H1 (cell line): ENCODE data around the gene HS6ST3. TPM values are rescaled to one million over a fixed set of nuclear protein-coding genes. Genes with fewer than 3 reads are reported as not detected.

Experiments
- CTCF ChIA-PET: fragments of 300-600 bp; sonication (Branson Sonifier 250); formaldehyde crosslinking; loops from one replicate; lab custom pipeline; 2021; ENCODE audit not compliant: partially characterized antibody; lab: Charles Lee
- POLR2A ChIA-PET: fragments of 300-600 bp; sonication (Branson Sonifier 250); formaldehyde crosslinking; loops from one replicate; lab custom pipeline; 2021; ENCODE audit warnings: inconsistent platforms; ENCODE audit not compliant: partially characterized antibody; lab: Charles Lee
- DNase-seq, 2 experiments: peaks; one replicate each; pipeline versions ENCODE4 v3.0.0 to v3.0.0-alpha.2; 2010 to 2022; ENCODE audit warnings: low spot score in 2 of 2, low read depth in 1 of 2, mixed read lengths in 1 of 2
- FAIRE-seq: peaks from 2 replicates; lab custom pipeline; 2011; peaks lifted over from hg19 to GRCh38; lab: Jason Lieb, UNC
- H2AFZ ChIP-seq: 2 replicates; pipeline ENCODE4 v1.8.1; 2012; ENCODE audit warnings: low read length, inconsistent platforms
- H2AK5ac ChIP-seq: 2 replicates; pipeline ENCODE4 v1.6.1; 2013; ENCODE audit warnings: low read depth, low read length
- H2BK120ac ChIP-seq: replicated peaks from 2 replicates; pipeline ENCODE3; 2013; ENCODE audit warnings: low read depth, low read length, inconsistent platforms
- H2BK12ac ChIP-seq: 2 replicates; pipeline ENCODE4 v1.6.1; 2013; ENCODE audit warnings: low read depth, low read length
- H2BK15ac ChIP-seq: 2 replicates; pipeline ENCODE4 v1.6.1; 2013; ENCODE audit warnings: low read length
- H2BK20ac ChIP-seq: 2 replicates; pipeline ENCODE4 v1.6.1; 2013; ENCODE audit warnings: low read length
- H2BK5ac ChIP-seq: 2 replicates; pipeline ENCODE4 v1.6.1; 2013; ENCODE audit warnings: low read depth, low read length
- H3K14ac ChIP-seq: 2 replicates; pipeline ENCODE4 v1.6.1; 2013; ENCODE audit warnings: inconsistent platforms; ENCODE audit not compliant: insufficient read length
- H3K18ac ChIP-seq: 2 replicates; pipeline ENCODE4 v1.6.1; 2013; ENCODE audit warnings: low read length; ENCODE audit errors: extremely low read depth
- H3K23ac ChIP-seq: 2 replicates; pipeline ENCODE4 v1.6.1; 2013; ENCODE audit warnings: inconsistent platforms; ENCODE audit not compliant: insufficient read length
- H3K23me2 ChIP-seq: 2 replicates; pipeline ENCODE4 v1.6.1; 2013; ENCODE audit warnings: low read depth, low read length
- H3K27ac ChIP-seq: 2 replicates; pipeline ENCODE4 v1.6.1; 2011; ENCODE audit warnings: low read depth, low read length, inconsistent platforms
- H3K27me3 ChIP-seq, 4 experiments: replicated peaks in 1 of 4; 1 replicate in 1 of 4; 2 replicates in 3 of 4; pipeline versions ENCODE4 v1.6.1 to v1.8.1; 2011 to 2013; ENCODE audit warnings: low read length in 3 of 4, mild to moderate bottlenecking in 3 of 4, inconsistent platforms in 2 of 4, mixed read lengths in 2 of 4, moderate library complexity in 1 of 4; ENCODE audit not compliant: control insufficient read depth in 3 of 4, insufficient read depth in 3 of 4; ENCODE audit errors: extremely low read depth in 1 of 4
- H3K36me3 ChIP-seq, 4 experiments: 2 replicates each; pipeline versions ENCODE4 v1.6.1 to v1.8.1; 2011 to 2013; ENCODE audit warnings: mild to moderate bottlenecking in 4 of 4, low read length in 3 of 4, moderate library complexity in 2 of 4, control low read depth in 1 of 4, inconsistent platforms in 1 of 4; ENCODE audit not compliant: insufficient read depth in 4 of 4, control insufficient read depth in 2 of 4
- H3K4ac ChIP-seq: replicated peaks from 2 replicates; pipeline ENCODE3; 2013; ENCODE audit warnings: low read length, low read depth, mixed read lengths, inconsistent platforms; ENCODE audit not compliant: insufficient read length
- H3K4me1 ChIP-seq, 4 experiments: replicated peaks in 1 of 4; 1 replicate in 1 of 4; 2 replicates in 3 of 4; pipeline versions ENCODE4 v1.6.1 to v1.8.1; 2011 to 2013; ENCODE audit warnings: low read length in 3 of 4, inconsistent platforms in 2 of 4, mixed read lengths in 1 of 4; ENCODE audit not compliant: insufficient read depth in 4 of 4, control insufficient read depth in 3 of 4
- H3K4me2 ChIP-seq, 2 experiments: 2 replicates each; pipeline versions ENCODE4 v1.6.1 to v1.8.1; 2011 to 2013; ENCODE audit warnings: low read depth in 2 of 2, low read length in 2 of 2, control low read depth in 1 of 2, inconsistent platforms in 1 of 2, mild to moderate bottlenecking in 1 of 2; ENCODE audit not compliant: insufficient read depth in 1 of 2
- H3K4me3 ChIP-seq, 4 experiments: fragments of 200-600, 300-600 bp in 1 of 4; sonication (generic), shearing (Covaris generic), sonication (Bioruptor Twin) in 1 of 4; 2 replicates each; pipeline versions ENCODE4 v1.5.1 to v1.8.1; 2011 to 2016; ENCODE audit warnings: low read length in 4 of 4, low read depth in 3 of 4, control low read depth in 2 of 4, inconsistent platforms in 2 of 4, mild to moderate bottlenecking in 2 of 4, mixed read lengths in 1 of 4, moderate library complexity in 1 of 4; ENCODE audit not compliant: insufficient read depth in 2 of 4; ENCODE audit errors: extremely low read depth in 1 of 4
- H3K56ac ChIP-seq: replicated peaks from 2 replicates; pipeline ENCODE3; 2013; ENCODE audit warnings: low read depth, mild to moderate bottlenecking, mixed read lengths, low read length, inconsistent platforms; ENCODE audit not compliant: insufficient read length
- H3K79me1 ChIP-seq: 2 replicates; pipeline ENCODE4 v1.6.1; 2013; ENCODE audit warnings: low read depth, low read length, control low read depth
- H3K79me2 ChIP-seq, 2 experiments: 2 replicates each; pipeline versions ENCODE4 v1.6.1 to v1.8.1; 2012 to 2013; ENCODE audit warnings: low read length in 2 of 2, mild to moderate bottlenecking in 2 of 2, inconsistent platforms in 1 of 2; ENCODE audit not compliant: insufficient read depth in 2 of 2, control insufficient read depth in 1 of 2
- H3K9ac ChIP-seq, 4 experiments: replicated peaks in 1 of 4; 1 replicate in 1 of 4; 2 replicates in 3 of 4; pipeline versions ENCODE4 v1.6.1 to v1.8.1; 2011 to 2013; ENCODE audit warnings: low read depth in 3 of 4, low read length in 3 of 4, control low read depth in 2 of 4, mild to moderate bottlenecking in 2 of 4, moderate library complexity in 2 of 4, inconsistent platforms in 1 of 4; ENCODE audit errors: extremely low read depth in 1 of 4
- H3K9me3 ChIP-seq, 2 experiments: 2 replicates each; pipeline versions ENCODE4 v1.6.1 to v1.8.1; 2012 to 2013; ENCODE audit warnings: mild to moderate bottlenecking in 2 of 2, moderate library complexity in 2 of 2, control low read depth in 1 of 2, inconsistent platforms in 1 of 2, low read depth in 1 of 2, low read length in 1 of 2, mixed read lengths in 1 of 2; ENCODE audit not compliant: insufficient read depth in 2 of 2
- H4K20me1 ChIP-seq, 2 experiments: replicated peaks in 1 of 2; 2 replicates each; pipeline versions ENCODE3 to v1.8.1; 2011 to 2013; ENCODE audit warnings: inconsistent platforms in 2 of 2, low read length in 2 of 2, mild to moderate bottlenecking in 1 of 2; ENCODE audit not compliant: insufficient read depth in 2 of 2, control insufficient read depth in 1 of 2
- H4K5ac ChIP-seq: 2 replicates; pipeline ENCODE4 v1.6.1; 2013; ENCODE audit warnings: low read length, low read depth, mixed read lengths, inconsistent platforms; ENCODE audit not compliant: insufficient read length
- H4K8ac ChIP-seq: 2 replicates; pipeline ENCODE4 v1.8.0; 2013; ENCODE audit warnings: mild to moderate bottlenecking, moderate library complexity, low read length, inconsistent platforms; ENCODE audit not compliant: insufficient read depth; ENCODE audit errors: extremely low read depth
- H4K91ac ChIP-seq: replicated peaks from 2 replicates; pipeline ENCODE3; 2013; ENCODE audit warnings: low read length, mixed read lengths, inconsistent platforms; ENCODE audit not compliant: insufficient read length
- BCL11A ChIP-seq, 2 experiments: IDR thresholded peaks; one replicate each; pipeline ENCODE4 v1.6.1; 2011; ENCODE audit warnings: low read depth in 2 of 2, low read length in 2 of 2, mild to moderate bottlenecking in 2 of 2
- GABPA ChIP-seq: IDR thresholded peaks from 2 replicates; pipeline ENCODE4 v1.6.1; 2011; ENCODE audit warnings: mild to moderate bottlenecking, low read length, moderate library complexity, borderline replicate concordance; ENCODE audit not compliant: insufficient read depth
- SIN3A ChIP-seq, 2 experiments: IDR thresholded peaks in 1 of 2; conservative IDR thresholded peaks in 1 of 2; 2 replicates each; pipeline ENCODE4 v1.6.1; 2011 to 2012; ENCODE audit warnings: low read length in 2 of 2, improper control_type of control experiment in 1 of 2, low read depth in 1 of 2, mild to moderate bottlenecking in 1 of 2
- SRF ChIP-seq: IDR thresholded peaks from 2 replicates; pipeline ENCODE4 v1.6.1; 2011; ENCODE audit warnings: mild to moderate bottlenecking, low read depth, low read length, moderate library complexity
- polyA plus RNA-seq, 7 experiments: library from polyadenylated mRNA; depleted of rRNA in 3 of 7; stranded (reverse) in 5 of 7; unstranded in 2 of 7; fragments of >200 nt in 5 of 7; fragments of 200-250 nt in 2 of 7; gene quantifications; 1 replicate in 5 of 7; 2 replicates in 1 of 7; 4 replicates in 1 of 7; pipeline versions ENCODE4 v1.2.1 to v1.2.3, GENCODE V29; 2011 to 2013; ENCODE audit warnings: missing spikeins in 2 of 7, mixed read lengths in 2 of 7
- total RNA-seq: library from RNA; stranded (reverse); fragmentation: NEBNext Ultra II Directional; extraction: Animal tissue kit (Norgen Biotek cat#: 25700); gene quantifications from 2 replicates; pipeline ENCODE4 v1.2.1, GENCODE V29; 2021

Gene HS6ST3
- total and polyA plus RNA-seq, 2 of the 8 experiments (the other 6 are each of a cell fraction or from before 2014, with no cell fraction given), result 0.45 to 1.2 TPM

DNA sequence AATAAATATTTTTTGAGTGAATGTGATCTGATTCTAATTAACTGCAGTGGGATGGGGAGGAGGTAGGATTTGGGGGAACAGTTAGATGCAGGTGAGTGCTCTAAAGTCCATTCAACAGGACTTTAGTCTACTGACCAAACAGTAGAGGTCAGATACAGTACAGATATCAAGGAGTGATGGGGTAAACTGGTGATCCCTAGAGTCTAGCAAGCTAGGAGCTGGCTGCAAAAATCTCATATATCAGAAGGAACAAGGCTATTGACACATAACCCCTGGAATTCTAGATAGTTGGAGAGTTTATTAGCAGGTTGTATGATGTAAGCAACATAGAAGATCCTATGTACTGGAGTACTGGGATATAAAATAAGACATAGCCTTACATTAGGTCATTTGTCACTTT, 131.6 kb downstream of the HS6ST3 start:
- FAIRE-seq (no peak), DNase-seq (no peak)
- Histone ChIP-seq H3K56ac (no peak overlapping the region), H3K9ac (no peak overlapping the region), H3K4ac (no peak overlapping the region), H2AFZ (no peak overlapping the region), H3K23ac (no peak overlapping the region), H3K23me2 (no peaks in the 10 kb centered on the region; the same call in 1 of the 2 replicates), H2BK120ac (no peak overlapping the region), H3K36me3 (no peaks in the 10 kb centered on the region), H3K79me1 (no peaks in the 10 kb centered on the region), H3K79me2 (no peaks in the 10 kb centered on the region), H3K14ac (no peak overlapping the region), H4K20me1 (no peaks in the 10 kb centered on the region), H4K91ac (no peak overlapping the region), H3K9me3 (no peaks in the 10 kb centered on the region), H3K4me2 (no peak overlapping the region), H2BK20ac (no peak overlapping the region), H3K4me1 (no peaks in the 10 kb centered on the region), H3K27me3 (no peaks in the 10 kb centered on the region), H2BK15ac (no peak overlapping the region), H2BK12ac (no peak overlapping the region), H2BK5ac (no peak overlapping the region), H4K8ac (no peak overlapping the region), H3K18ac (no peak overlapping the region), H2AK5ac (no peak overlapping the region), H3K27ac (no peak overlapping the region), H4K5ac (no peak overlapping the region), H3K4me3 (no peak overlapping the region)
- ChIA-PET POLR2A (no interaction called here), CTCF (interaction anchor here (0.6 to 1.7 kb wide), 2 partner anchors 8 to 86 kb away, joined by 3 to 5 read pairs; no protein-coding TSS in a partner anchor)
- TF ChIP-seq SIN3A (conservative IDR thresholded peaks at IDR 0.05 in 1 of 2, IDR thresholded peaks at IDR 0.05 in 1 of 2; ENCODE audit: low read depth in 1 of 2, low read length in 2 of 2) (no peak), SRF (no peak), GABPA (no peak), BCL11A (IDR thresholded peaks at IDR 0.05; ENCODE audit: low read depth in 2 of 2, low read length in 2 of 2) (no peak)
